Uterus (tissue), 4 donors: ENCODE results near the gene APOBEC3A. TPM values are rescaled to one million over a fixed set of nuclear protein-coding genes. Genes with fewer than 3 reads are reported as not detected.
"Not testable (repeated sequence)": the region's sequence is repeated elsewhere in the genome, so short reads cannot be mapped to it uniquely, and the experiment has no call there.

Experiments
- DNase-seq, 2 donors: peaks; one replicate each; pipeline ENCODE4 v3.0.0-alpha.2; 2019 to 2020
- H3K27ac ChIP-seq, 2 donors: fragments of 200-600 bp; sonication (generic); 1 replicate in 1 of 2; 2 replicates in 1 of 2; pipeline ENCODE4 v1.5.1; 2016 to 2018
- H3K27me3 ChIP-seq, 2 donors: fragments of 200-600 bp; sonication (generic); one replicate each; pipeline ENCODE4 v1.5.1; 2018 to 2019; ENCODE audit warnings: control low read depth in 1 of 2
- H3K36me3 ChIP-seq, 2 donors: fragments of 200-600 bp; sonication (generic); one replicate each; pipeline ENCODE4 v1.5.1; 2019; ENCODE audit warnings: control low read depth in 1 of 2
- H3K4me1 ChIP-seq, 2 donors: fragments of 200-600 bp; sonication (generic); one replicate each; pipeline ENCODE4 v1.5.1; 2018 to 2019; ENCODE audit warnings: control low read depth in 1 of 2
- H3K4me3 ChIP-seq, 2 donors: fragments of 200-600 bp; sonication (generic); 1 replicate in 1 of 2; 2 replicates in 1 of 2; pipeline ENCODE4 v1.5.1; 2018 to 2019; ENCODE audit warnings: mild to moderate bottlenecking in 1 of 2
- H3K9me3 ChIP-seq, 2 donors: fragments of 200-600 bp; sonication (generic); one replicate each; pipeline ENCODE4 v1.5.1; 2019; ENCODE audit warnings: control low read depth in 1 of 2
- POLR2A ChIP-seq, 2 donors: fragments of 450-650 bp; IDR thresholded peaks; one replicate each; pipeline ENCODE4 v1.6.1; 2016; ENCODE audit warnings: antibody characterized with exemption in 2 of 2, mild to moderate bottlenecking in 1 of 2, moderate library complexity in 1 of 2
- intact Hi-C: fragments of 100-400 bp; cut with DNase I; formaldehyde crosslinking; loops from one replicate; pipeline ENCODE4 v1.15.1; 2023; ENCODE audit warnings: low total_unique reads
- total RNA-seq, 4 donors: library from RNA; depleted of rRNA in 3 of 4; stranded (reverse); fragments of >200 nt in 3 of 4; gene quantifications; one replicate each; pipeline versions ENCODE4 v1.1.0 to v1.2.4, GENCODE V29; 2014 to 2023
- TF ChIP-seq, protein P1 (sequence below), 4 experiments: fragments of 200-600 bp in 2 of 4; fragments of 450-650 bp in 2 of 4; sonication (generic) in 2 of 4; IDR thresholded peaks; one replicate each; pipeline ENCODE4 v1.5.1; 2016 to 2019; ENCODE audit warnings: antibody characterized with exemption in 4 of 4, mild to moderate bottlenecking in 2 of 4, moderate library complexity in 1 of 4
- donor health status: DM: yes; HTN: yes; CAD: no.

Gene APOBEC3A
- total RNA-seq, 4 donors from 2014 or later = not detected

DNA sequence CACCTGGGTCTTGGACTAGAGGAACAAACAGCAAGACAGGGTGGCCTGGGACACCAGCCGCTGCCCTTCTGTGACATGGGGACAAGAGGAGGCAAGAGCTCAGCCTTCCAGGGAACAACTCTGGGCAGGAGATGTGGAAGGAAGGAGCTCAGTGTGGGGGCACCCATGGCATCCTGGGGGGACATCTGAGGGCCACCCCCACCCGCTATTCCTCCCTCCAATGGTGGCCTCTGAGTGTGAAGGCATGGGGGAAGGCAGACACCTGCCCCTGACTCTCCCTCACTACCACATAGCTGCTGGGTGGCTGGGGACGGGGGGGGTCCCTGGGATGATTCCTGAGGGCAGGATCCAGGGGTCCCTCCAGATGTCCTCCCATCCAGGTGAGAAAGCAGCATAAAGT lies 29.2 kb downstream of the APOBEC3A start:
- TF ChIP-seq POLR2A (IDR thresholded peaks at IDR 0.05) = no peak
- TF ChIP-seq, protein P1, sequence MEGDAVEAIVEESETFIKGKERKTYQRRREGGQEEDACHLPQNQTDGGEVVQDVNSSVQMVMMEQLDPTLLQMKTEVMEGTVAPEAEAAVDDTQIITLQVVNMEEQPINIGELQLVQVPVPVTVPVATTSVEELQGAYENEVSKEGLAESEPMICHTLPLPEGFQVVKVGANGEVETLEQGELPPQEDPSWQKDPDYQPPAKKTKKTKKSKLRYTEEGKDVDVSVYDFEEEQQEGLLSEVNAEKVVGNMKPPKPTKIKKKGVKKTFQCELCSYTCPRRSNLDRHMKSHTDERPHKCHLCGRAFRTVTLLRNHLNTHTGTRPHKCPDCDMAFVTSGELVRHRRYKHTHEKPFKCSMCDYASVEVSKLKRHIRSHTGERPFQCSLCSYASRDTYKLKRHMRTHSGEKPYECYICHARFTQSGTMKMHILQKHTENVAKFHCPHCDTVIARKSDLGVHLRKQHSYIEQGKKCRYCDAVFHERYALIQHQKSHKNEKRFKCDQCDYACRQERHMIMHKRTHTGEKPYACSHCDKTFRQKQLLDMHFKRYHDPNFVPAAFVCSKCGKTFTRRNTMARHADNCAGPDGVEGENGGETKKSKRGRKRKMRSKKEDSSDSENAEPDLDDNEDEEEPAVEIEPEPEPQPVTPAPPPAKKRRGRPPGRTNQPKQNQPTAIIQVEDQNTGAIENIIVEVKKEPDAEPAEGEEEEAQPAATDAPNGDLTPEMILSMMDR (IDR thresholded peaks at IDR 0.05) = no peak

DNA sequence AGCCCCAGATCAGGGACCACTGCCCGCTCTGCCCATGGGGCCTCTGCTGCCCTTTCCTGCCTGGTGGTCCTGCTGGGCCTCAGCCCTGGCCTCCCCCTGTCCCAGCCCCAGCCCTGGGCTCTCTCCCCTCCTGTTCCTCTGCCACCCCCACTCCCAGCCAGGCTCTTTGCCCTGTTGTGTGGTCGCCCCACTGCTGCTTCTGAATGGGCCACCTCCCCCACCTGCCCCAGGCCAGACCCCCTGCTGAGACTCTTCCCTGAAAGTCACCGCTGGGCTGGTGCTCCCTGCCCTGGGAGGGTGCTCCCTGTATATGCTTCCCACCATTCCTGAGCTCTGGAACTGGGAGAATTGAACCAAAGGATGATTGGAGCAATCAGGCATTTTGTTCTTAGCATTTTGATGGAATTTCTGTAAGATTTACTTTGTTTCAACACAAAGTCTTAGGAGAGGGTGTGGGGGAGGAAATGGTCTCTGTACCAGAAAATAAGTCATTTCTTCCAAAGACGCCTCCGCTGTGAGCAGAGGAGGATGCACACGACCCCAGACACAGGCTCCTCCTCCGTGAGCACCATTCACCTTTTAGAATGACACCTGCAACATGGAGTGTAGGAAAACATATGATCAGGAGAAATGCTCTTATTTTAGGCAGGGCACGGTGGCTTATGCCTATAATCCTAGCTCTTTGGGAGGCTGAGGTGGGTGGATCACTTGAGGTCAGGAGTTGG lies 29.9 kb downstream of the APOBEC3A start:
- DNase-seq = no peak
- TF ChIP-seq, protein P1 (IDR thresholded peaks at IDR 0.05) = no peak
- no peak for TF ChIP-seq POLR2A (IDR thresholded peaks at IDR 0.05)
- Histone ChIP-seq H3K36me3 (no peaks in the 10 kb centered on the region), H3K9me3 (no peaks in the 10 kb centered on the region), H3K27ac (no peak overlapping the region), H3K4me1 (no peaks in the 10 kb centered on the region), H3K27me3 (no peaks in the 10 kb centered on the region), H3K4me3 (no peak overlapping the region)
- intact Hi-C loops = no loop called here

More for the DNA sequence above, 29.2 kb downstream of the APOBEC3A start:
- Histone ChIP-seq H3K9me3 (no peaks in the 10 kb centered on the region), H3K27ac (no peak overlapping the region), H3K4me3 (no peak overlapping the region), H3K4me1 (no peaks in the 10 kb centered on the region), H3K36me3 (no peaks in the 10 kb centered on the region), H3K27me3 (no peaks in the 10 kb centered on the region)
- no peak for DNase-seq
- intact Hi-C loops = no loop called here

- H3K36me3 ChIP-seq = no peaks in the 10 kb centered on the region
- intact Hi-C loops = no loop called here
- H3K4me3 ChIP-seq = no peak overlapping the region
- no peak for DNase-seq
- TF ChIP-seq POLR2A (IDR thresholded peaks at IDR 0.05) = no peak
- TF ChIP-seq, protein P1 (IDR thresholded peaks at IDR 0.05) = no peak
- no peak overlapping the region for H3K27ac ChIP-seq
- no peaks in the 10 kb centered on the region for H3K27me3 ChIP-seq
- H3K9me3 ChIP-seq = no peaks in the 10 kb centered on the region
- no peaks in the 10 kb centered on the region for H3K4me1 ChIP-seq
Measured at GRCh38 chr22:38989466-38989865, 32.1 kb downstream of the APOBEC3A start.

GRCh38 chr22:38992871-38993371 lies 35.5 kb downstream of the APOBEC3A start:
- H3K4me1 ChIP-seq, intact Hi-C loops, DNase-seq, H3K36me3 ChIP-seq, H3K9me3 ChIP-seq, H3K27ac ChIP-seq, H3K4me3 ChIP-seq, H3K27me3 ChIP-seq: not testable (repeated sequence)

DNA sequence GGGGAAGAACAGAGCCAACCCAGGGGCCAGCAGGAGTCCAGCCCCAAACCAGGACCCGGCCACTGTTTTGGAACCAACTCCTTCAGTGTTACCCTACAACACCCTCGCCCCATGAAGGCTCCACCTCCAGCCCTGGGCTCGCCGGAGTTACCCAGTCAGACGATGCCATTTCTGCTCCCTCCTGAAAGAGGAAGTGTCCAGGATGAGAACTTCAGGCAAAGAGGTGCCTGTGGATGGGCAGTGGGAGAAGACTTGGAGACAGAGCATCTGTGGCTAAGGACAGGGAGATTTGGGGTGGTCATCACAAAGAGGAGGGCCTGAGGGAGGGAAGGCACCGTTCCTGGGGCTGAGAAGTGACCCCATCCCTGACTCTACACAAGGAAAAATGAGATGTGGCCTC lies 38.7 kb downstream of the APOBEC3A start:
- Histone ChIP-seq H3K9me3 (no peaks in the 10 kb centered on the region), H3K27ac (no peak overlapping the region), H3K4me3 (no peak overlapping the region), H3K4me1 (no peaks in the 10 kb centered on the region), H3K36me3 (no peaks in the 10 kb centered on the region), H3K27me3 (no peaks in the 10 kb centered on the region)
- no peak for TF ChIP-seq POLR2A (IDR thresholded peaks at IDR 0.05)
- TF ChIP-seq, protein P1 (IDR thresholded peaks at IDR 0.05) = no peak
- intact Hi-C loops = no loop called here
- DNase-seq = no peak
